CD8-positive, alpha-beta memory T cell (primary cell): ENCODE measurements around the gene PPARA. TPM values are rescaled to one million over a fixed set of nuclear protein-coding genes. Genes with fewer than 3 reads are reported as not detected.
"Not testable (repeated sequence)": the region's sequence is repeated elsewhere in the genome, so short reads cannot be mapped to it uniquely, and the experiment has no call there.

Source experiments
- CTCF ChIA-PET: fragments of 350-600 bp; sonication (Branson Sonifier 250); formaldehyde crosslinking; loops from one replicate; lab custom pipeline; 2021; ENCODE audit warnings: antibody characterized with exemption; lab: Charles Lee
- POLR2A ChIA-PET: fragments of 350-600 bp; sonication (Branson Sonifier 250); formaldehyde crosslinking; loops from one replicate; lab custom pipeline; 2021; ENCODE audit warnings: antibody characterized with exemption; lab: Charles Lee
- DNase-seq, 5 donors: peaks; one replicate each; pipeline versions ENCODE4 v3.0.0 to v3.0.0-alpha.2; 2020 to 2022; ENCODE audit warnings: mixed read lengths in 1 of 5
- H3K27ac ChIP-seq: one replicate; pipeline ENCODE4 v1.7.0; 2013; ENCODE audit warnings: low read depth, mild to moderate bottlenecking, low read length, moderate library complexity
- H3K27me3 ChIP-seq: 2 replicates; pipeline ENCODE4 v1.7.0; 2013; ENCODE audit warnings: low read length, mild to moderate bottlenecking; ENCODE audit not compliant: insufficient read depth, poor library complexity, severe bottlenecking
- H3K36me3 ChIP-seq: 2 replicates; pipeline ENCODE4 v1.7.0; 2013; ENCODE audit warnings: mild to moderate bottlenecking, low read length, moderate library complexity; ENCODE audit not compliant: insufficient read depth
- H3K4me1 ChIP-seq: 2 replicates; pipeline ENCODE4 v1.7.0; 2013; ENCODE audit warnings: mild to moderate bottlenecking, low read length, moderate library complexity; ENCODE audit not compliant: insufficient read depth
- H3K4me3 ChIP-seq: 2 replicates; pipeline ENCODE4 v1.7.0; 2013; ENCODE audit warnings: mild to moderate bottlenecking, low read length
- H3K9me3 ChIP-seq: 2 replicates; pipeline ENCODE4 v1.7.0; 2013; ENCODE audit warnings: mild to moderate bottlenecking, low read length
- H3K27ac Mint-ChIP-seq, 8 donors: one replicate each; pipeline ENCODE4 v1.8.0; 2020 to 2021; ENCODE audit warnings: mixed read lengths in 8 of 8, mild to moderate bottlenecking in 6 of 8, inconsistent platforms in 3 of 8, moderate library complexity in 3 of 8
- H3K27me3 Mint-ChIP-seq, 2 donors: one replicate each; pipeline ENCODE4 v1.8.0; 2020 to 2021; ENCODE audit warnings: mixed read lengths in 2 of 2, mild to moderate bottlenecking in 1 of 2, moderate library complexity in 1 of 2
- H3K36me3 Mint-ChIP-seq, 3 donors: one replicate each; pipeline ENCODE4 v1.8.0; 2020 to 2021; ENCODE audit warnings: mixed read lengths in 3 of 3, inconsistent platforms in 1 of 3, mild to moderate bottlenecking in 1 of 3
- H3K4me1 Mint-ChIP-seq, 3 donors: one replicate each; pipeline ENCODE4 v1.8.0; 2020 to 2021; ENCODE audit warnings: mixed read lengths in 3 of 3, inconsistent platforms in 1 of 3, mild to moderate bottlenecking in 1 of 3
- H3K4me3 Mint-ChIP-seq, 7 donors: one replicate each; pipeline ENCODE4 v1.8.0; 2020 to 2021; ENCODE audit warnings: mixed read lengths in 7 of 7, mild to moderate bottlenecking in 6 of 7, moderate library complexity in 4 of 7, inconsistent platforms in 2 of 7
- H3K9me3 Mint-ChIP-seq, 5 donors: one replicate each; pipeline ENCODE4 v1.8.0; 2020 to 2022; ENCODE audit warnings: mixed read lengths in 5 of 5, mild to moderate bottlenecking in 3 of 5, moderate library complexity in 2 of 5, inconsistent platforms in 1 of 5
- polyA plus RNA-seq: library from polyadenylated mRNA; unstranded; fragments of 300-500 nt; fragmentation: Illumina TruSeq; gene quantifications from one replicate; pipeline ENCODE4 v1.2.3, GENCODE V29; 2021
- total RNA-seq, 2 experiments: library from RNA; stranded (reverse); gene quantifications; one replicate each; pipeline ENCODE4 v1.2.3, GENCODE V29; 2021

PPARA gene
- total and polyA plus RNA-seq, 3 experiments from 2014 or later: 10.1 to 12.9 (median 11.2) TPM

GRCh38 chr22:46125816-46126765 is 24.2 kb upstream of the PPARA start:
- Histone ChIP-seq H3K4me1 (no peaks in the 10 kb centered on the region), H3K27me3 (no peaks in the 10 kb centered on the region), H3K9me3 (no peaks in the 10 kb centered on the region), H3K27ac (no peak overlapping the region), H3K36me3 (no peaks in the 10 kb centered on the region), H3K4me3 (no peak overlapping the region)
- no peak for DNase-seq
- no peaks in the 10 kb centered on the region for H3K9me3 Mint-ChIP-seq
- no peak overlapping the region for H3K4me3 Mint-ChIP-seq
- ChIA-PET CTCF (interaction anchor here (1.3 to 7.9 kb wide), 2 partner anchors 155 to 187 kb away, joined by 3 to 78 read pairs; no protein-coding TSS in a partner anchor), POLR2A (no interaction called here)
- no peaks in the 10 kb centered on the region for H3K36me3 Mint-ChIP-seq
- H3K27me3 Mint-ChIP-seq: no peaks in the 10 kb centered on the region
- no peaks in the 10 kb centered on the region for H3K4me1 Mint-ChIP-seq
- peak overlapping the region in 2 of 8 donors; percentile 46 to 60 for H3K27ac Mint-ChIP-seq

- H3K4me3 Mint-ChIP-seq: no peak overlapping the region
- H3K4me1 Mint-ChIP-seq: no peaks in the 10 kb centered on the region
- no peak overlapping the region for H3K4me3 ChIP-seq
- H3K27ac Mint-ChIP-seq: peak overlapping the region in 1 of 8 donors; percentile 83
- H3K27me3 ChIP-seq: no peaks in the 10 kb centered on the region
- no peaks in the 10 kb centered on the region for H3K9me3 ChIP-seq
- H3K27me3 Mint-ChIP-seq: no peaks in the 10 kb centered on the region
- H3K9me3 Mint-ChIP-seq: no peaks in the 10 kb centered on the region
- CTCF ChIA-PET: interaction anchor here (7.9 kb wide), 1 partner anchor 186 kb away, joined by 78 read pairs; no protein-coding TSS in a partner anchor
- no peaks in the 10 kb centered on the region for H3K4me1 ChIP-seq
- POLR2A ChIA-PET: no interaction called here
- H3K36me3 ChIP-seq: no peaks in the 10 kb centered on the region
- H3K27ac ChIP-seq: no peak overlapping the region
- H3K36me3 Mint-ChIP-seq: no peaks in the 10 kb centered on the region
- DNase-seq: no peak
Observed at GRCh38 chr22:46126853-46127385, 23.4 kb upstream of the PPARA start.

GRCh38 chr22:46127556-46127955 is 22.8 kb upstream of the PPARA start:
- no peaks in the 10 kb centered on the region for H3K4me1 ChIP-seq
- CTCF ChIA-PET: interaction anchor here (1.1 to 7.9 kb wide), 2 partner anchors 11 to 186 kb away, joined by 5 to 78 read pairs; no protein-coding TSS in a partner anchor
- no peaks in the 10 kb centered on the region for H3K36me3 Mint-ChIP-seq
- no peaks in the 10 kb centered on the region for H3K27me3 Mint-ChIP-seq
- H3K4me1 Mint-ChIP-seq: no peaks in the 10 kb centered on the region
- no peaks in the 10 kb centered on the region for H3K9me3 Mint-ChIP-seq
- no peak overlapping the region for H3K4me3 Mint-ChIP-seq
- DNase-seq: no peak
- no peaks in the 10 kb centered on the region for H3K9me3 ChIP-seq
- POLR2A ChIA-PET: no interaction called here
- no peak overlapping the region for H3K27ac ChIP-seq
- no peak overlapping the region for H3K4me3 ChIP-seq
- H3K36me3 ChIP-seq: no peaks in the 10 kb centered on the region
- no peaks in the 10 kb centered on the region for H3K27me3 ChIP-seq
- peak overlapping the region in 1 of 8 donors; percentile 83 for H3K27ac Mint-ChIP-seq

- H3K27me3 Mint-ChIP-seq: no peaks in the 10 kb centered on the region
- Histone ChIP-seq H3K36me3 (no peaks in the 10 kb centered on the region), H3K27ac (no peak overlapping the region), H3K9me3 (no peaks in the 10 kb centered on the region), H3K27me3 (no peaks in the 10 kb centered on the region), H3K4me1 (no peaks in the 10 kb centered on the region), H3K4me3 (no peak overlapping the region)
- H3K27ac Mint-ChIP-seq: no peak overlapping the region
- no peak overlapping the region for H3K4me3 Mint-ChIP-seq
- POLR2A ChIA-PET: no interaction called here
- DNase-seq: no peak
- no peaks in the 10 kb centered on the region for H3K4me1 Mint-ChIP-seq
- H3K36me3 Mint-ChIP-seq: no peaks in the 10 kb centered on the region
- no peaks in the 10 kb centered on the region for H3K9me3 Mint-ChIP-seq
- CTCF ChIA-PET: interaction anchor here (0.8 to 1.1 kb wide), 3 partner anchors 12 to 207 kb away, joined by 3 to 5 read pairs (median 3); partner anchors contain the start of gene TRMU
Observed at GRCh38 chr22:46128606-46129005, 21.7 kb upstream of the PPARA start.

- POLR2A ChIA-PET: no interaction called here
- CTCF ChIA-PET: no interaction called here
Observed at GRCh38 chr22:46129390-46130041, 20.8 kb upstream of the PPARA start.

GRCh38 chr22:46131151-46131587 is 19.2 kb upstream of the PPARA start:
- Mint-ChIP-seq H3K4me1 (no peaks in the 10 kb centered on the region), H3K27ac (no peak overlapping the region), H3K9me3 (no peaks in the 10 kb centered on the region), H3K36me3 (no peaks in the 10 kb centered on the region), H3K27me3 (no peaks in the 10 kb centered on the region), H3K4me3 (no peak overlapping the region)
- DNase-seq: no peak
- Histone ChIP-seq H3K9me3 (no peaks in the 10 kb centered on the region), H3K27ac (no peak overlapping the region), H3K36me3 (no peaks in the 10 kb centered on the region), H3K4me1 (no peaks in the 10 kb centered on the region), H3K27me3 (no peaks in the 10 kb centered on the region), H3K4me3 (no peak overlapping the region)
- ChIA-PET CTCF (no interaction called here), POLR2A (no interaction called here)

More at GRCh38 chr22:46129390-46130041, 20.8 kb upstream of the PPARA start:
- Histone ChIP-seq H3K36me3 (no peaks in the 10 kb centered on the region), H3K27ac (no peak overlapping the region), H3K27me3 (no peaks in the 10 kb centered on the region), H3K4me3 (no peak overlapping the region), H3K9me3 (no peaks in the 10 kb centered on the region), H3K4me1 (no peaks in the 10 kb centered on the region)
- no peak overlapping the region for H3K4me3 Mint-ChIP-seq
- no peak for DNase-seq
- H3K9me3 Mint-ChIP-seq: no peaks in the 10 kb centered on the region
- no peaks in the 10 kb centered on the region for H3K36me3 Mint-ChIP-seq
- H3K27me3 Mint-ChIP-seq: no peaks in the 10 kb centered on the region
- no peaks in the 10 kb centered on the region for H3K4me1 Mint-ChIP-seq
- no peak overlapping the region for H3K27ac Mint-ChIP-seq

GRCh38 chr22:46132193-46132829 is 18.0 kb upstream of the PPARA start:
- H3K36me3 Mint-ChIP-seq, POLR2A ChIA-PET, H3K4me1 ChIP-seq, H3K4me3 ChIP-seq, H3K9me3 Mint-ChIP-seq, H3K27ac Mint-ChIP-seq, H3K27me3 Mint-ChIP-seq, H3K27me3 ChIP-seq, H3K4me3 Mint-ChIP-seq, DNase-seq, H3K9me3 ChIP-seq, H3K27ac ChIP-seq, H3K36me3 ChIP-seq, H3K4me1 Mint-ChIP-seq: not testable (repeated sequence)
- CTCF ChIA-PET: interaction anchor here (1.0 to 1.2 kb wide), 2 partner anchors 10 to 21 kb away, joined by 3 to 4 read pairs; no protein-coding TSS in a partner anchor
